ENCODE results near the gene PCBP1.
"Not testable (repeated sequence)": the region's sequence is repeated elsewhere in the genome, so short reads cannot be mapped to it uniquely, and the experiment has no call there.

PCBP1 gene

GRCh38 chr2:70101174-70101573 lies 13.9 kb downstream of the PCBP1 start:
- DNase-seq = no peak

- not testable (repeated sequence) for DNase-seq
These were observed 14.4 kb downstream of the PCBP1 start for GRCh38 chr2:70101686-70102085.

- DNase-seq = peak in 1 of 2 donors; percentile 3
These were observed 15.1 kb downstream of the PCBP1 start for GRCh38 chr2:70102323-70102905.

GRCh38 chr2:70103531-70104061 lies 16.3 kb downstream of the PCBP1 start:
- DNase-seq = peak; percentile 43 to 71

GRCh38 chr2:70104231-70105111 lies 17.2 kb downstream of the PCBP1 start:
- DNase-seq = peak; percentile 41 to 63

- DNase-seq = not testable (repeated sequence)
These were observed 18.9 kb downstream of the PCBP1 start for GRCh38 chr2:70106138-70106537.

- DNase-seq = not testable (repeated sequence)
These were observed 23.1 kb downstream of the PCBP1 start for GRCh38 chr2:70110397-70110796.

- no peak for DNase-seq
These were observed 24.7 kb downstream of the PCBP1 start for GRCh38 chr2:70111752-70112591.

GRCh38 chr2:70113359-70114070 lies 26.2 kb downstream of the PCBP1 start:
- no peak for DNase-seq

- peak in 1 of 2 donors; percentile 11 for DNase-seq
These were observed 28.6 kb downstream of the PCBP1 start for GRCh38 chr2:70115646-70116442.

- DNase-seq = no peak
These were observed 29.8 kb downstream of the PCBP1 start for GRCh38 chr2:70116936-70117552.

GRCh38 chr2:70118798-70119454 lies 31.6 kb downstream of the PCBP1 start:
- DNase-seq = no peak

GRCh38 chr2:70121627-70122372 lies 34.5 kb downstream of the PCBP1 start:
- no peak for DNase-seq

GRCh38 chr2:70122470-70122869 lies 35.2 kb downstream of the PCBP1 start:
- no peak for DNase-seq

- DNase-seq = no peak
These were observed 36.0 kb downstream of the PCBP1 start for GRCh38 chr2:70123051-70123828.

- no peak for DNase-seq
These were observed 36.5 kb downstream of the PCBP1 start for GRCh38 chr2:70123829-70124116.

- peak; percentile 77 to 90 for DNase-seq
These were observed 37.8 kb downstream of the PCBP1 start for GRCh38 chr2:70124983-70125480.

- no peak for DNase-seq
These were observed 38.2 kb downstream of the PCBP1 start for GRCh38 chr2:70125498-70125898.

GRCh38 chr2:70126413-70126812 lies 39.1 kb downstream of the PCBP1 start:
- DNase-seq = no peak
